ENCODE data around the gene ACSS3. TPM values are rescaled to one million over a fixed set of nuclear protein-coding genes. Genes with fewer than 3 reads are reported as not detected.

The ACSS3 gene
- total and polyA plus RNA-seq, 9 of the 15 experiments (the other 6 are each of a cell fraction or from before 2014, with no cell fraction given): 0.40 TPM; not detected in 8

DNA sequence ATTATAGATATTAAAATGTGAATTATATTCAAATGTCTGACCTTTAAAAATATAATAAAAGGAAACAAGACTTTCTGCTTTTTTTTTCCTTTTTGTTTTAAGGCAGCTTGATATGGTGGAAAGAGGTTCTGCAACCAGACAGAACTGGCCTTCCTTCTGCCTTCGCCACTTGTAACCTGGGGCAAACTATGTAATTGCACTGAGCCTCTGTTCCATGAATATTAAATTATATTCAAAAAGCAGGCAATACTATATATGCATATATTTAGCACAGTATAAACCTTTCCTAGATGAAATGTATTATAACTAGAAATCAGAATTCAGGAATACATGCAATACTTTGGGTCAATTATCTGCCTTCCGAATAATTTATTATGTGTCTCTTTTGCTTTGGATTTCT, 59.9 kb downstream of the ACSS3 start:
- intact Hi-C loops (cut with micrococcal nuclease): no loop called here
- no peak overlapping the region for H3K4me2 ChIP-seq (ENCODE audit: insufficient read depth, low read length)
- no peak for FAIRE-seq
- no peaks in the 10 kb centered on the region for H3K79me2 ChIP-seq (ENCODE audit: control insufficient read depth, insufficient read depth, low read length)
- H3K36me3 ChIP-seq (ENCODE audit: control insufficient read depth, insufficient read depth, low read length): no peaks in the 10 kb centered on the region
- TF ChIP-seq MYBL2 (IDR thresholded peaks at IDR 0.05; ENCODE audit: low read depth) (no peak), MYBL2 (CRISPR knock-in tag; IDR thresholded peaks at IDR 0.05; ENCODE audit: borderline replicate concordance) (no peak), ZFP30 (CRISPR knock-in tag; IDR thresholded peaks at IDR 0.05; ENCODE audit: borderline replicate concordance) (no peak), FOXP1 (CRISPR knock-in tag; IDR thresholded peaks at IDR 0.05) (no peak), RBBP5 (IDR thresholded peaks at IDR 0.05; ENCODE audit: borderline replicate concordance, insufficient read depth, low read length, poor library complexity, severe bottlenecking) (no peak), SREBF1 (IDR thresholded peaks at IDR 0.05; ENCODE audit: borderline replicate concordance, low read depth, low read length) (no peak), SMARCB1 (IDR thresholded peaks at IDR 0.05; ENCODE audit: insufficient read length, low read depth) (no peak), FOSL1 (tag; conservative IDR thresholded peaks at IDR 0.05) (no peak), ZNF133 (CRISPR knock-in tag; IDR thresholded peaks at IDR 0.05) (no peak), RHOXF2B (CRISPR knock-in tag; conservative IDR thresholded peaks at IDR 0.05) (no peak), COPS2 (conservative IDR thresholded peaks at IDR 0.05) (no peak)
- TF ChIP-seq, protein P1, sequence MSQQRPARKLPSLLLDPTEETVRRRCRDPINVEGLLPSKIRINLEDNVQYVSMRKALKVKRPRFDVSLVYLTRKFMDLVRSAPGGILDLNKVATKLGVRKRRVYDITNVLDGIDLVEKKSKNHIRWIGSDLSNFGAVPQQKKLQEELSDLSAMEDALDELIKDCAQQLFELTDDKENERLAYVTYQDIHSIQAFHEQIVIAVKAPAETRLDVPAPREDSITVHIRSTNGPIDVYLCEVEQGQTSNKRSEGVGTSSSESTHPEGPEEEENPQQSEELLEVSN (IDR thresholded peaks at IDR 0.05; ENCODE audit: borderline replicate concordance in 1 of 2, extremely low read depth in 1 of 2, insufficient read depth in 1 of 2, insufficient read length in 1 of 2, low read depth in 1 of 2, low read length in 1 of 2, poor library complexity in 1 of 2, severe bottlenecking in 1 of 2): no peak
- no peaks in the 10 kb centered on the region for H3K27me3 ChIP-seq (ENCODE audit: control insufficient read depth in 2 of 2, insufficient read depth in 2 of 2, low read length in 2 of 2)
- no peak for ATAC-seq
- BruUV-seq (replicated peaks): no TSS peak
- ChIA-PET POLR2A (no interaction called here), CTCF (ENCODE audit: low intra/inter-chr PET ratio) (no interaction called here)
- no peak overlapping the region for H3K27ac ChIP-seq (ENCODE audit: extremely low read depth, low read depth, low read length)
- H2AFZ ChIP-seq (ENCODE audit: low read depth, low read length): no peak overlapping the region
- H3K9ac ChIP-seq (ENCODE audit: insufficient read depth in 1 of 2, low read depth in 2 of 2, low read length in 2 of 2): no peak overlapping the region
- WGBS (ENCODE audit: insufficient coverage, low coverage, missing lambda C conversion rate): 4% methylated on average over 2 of the region's 2 CpGs
- in situ Hi-C loops (cut with MboI): no loop called here
- H3K9me1 ChIP-seq (ENCODE audit: control insufficient read depth, insufficient read depth, low read length): no peaks in the 10 kb centered on the region
- no peaks in the 10 kb centered on the region for H4K20me1 ChIP-seq (replicated peaks; ENCODE audit: control insufficient read depth, insufficient read depth, low read length)
- H3K4me1 ChIP-seq (replicated peaks in 1 of 2; ENCODE audit: control insufficient read depth in 2 of 2, insufficient read depth in 2 of 2, low read length in 2 of 2): no peaks in the 10 kb centered on the region
- no peak for DNase-seq (ENCODE audit: extremely low read depth in 1 of 4, low spot score in 3 of 4)
- no peaks in the 10 kb centered on the region; the same call in 1 of the 2 replicates for H3K9me3 ChIP-seq (replicated peaks; ENCODE audit: control insufficient read depth, insufficient read depth, low read depth, low read length)
- no peak overlapping the region for H3K4me3 ChIP-seq

Data from K562 (cell line).